T-helper 2 cell (primary cell): ENCODE data around the gene LSR.

Source experiments
- DNase-seq, 5 experiments: peaks; one replicate each; pipeline versions ENCODE4 v3.0.0 to v3.0.0-alpha.2; 2012 to 2022
- total RNA-seq, 2 donors: gene quantifications; one replicate each; lab custom pipeline; 2026; lab: John Stamatoyannopoulos, UW

The LSR gene
- 25.6 to 34.3 reads per million in 2 donors for total RNA-seq

- DNase-seq = peak; percentile 29 to 75 (median 56)
Measured at GRCh38 chr19:35248310-35249145, at the start of gene LSR. Gene LSR, plus strand, starts transcription at chr19:35249002. Its CDS starts 21 bp downstream, at chr19:35249023.

- DNase-seq = no peak
Measured at GRCh38 chr19:35199481-35199880, 49.3 kb upstream of the LSR start.

DNA sequence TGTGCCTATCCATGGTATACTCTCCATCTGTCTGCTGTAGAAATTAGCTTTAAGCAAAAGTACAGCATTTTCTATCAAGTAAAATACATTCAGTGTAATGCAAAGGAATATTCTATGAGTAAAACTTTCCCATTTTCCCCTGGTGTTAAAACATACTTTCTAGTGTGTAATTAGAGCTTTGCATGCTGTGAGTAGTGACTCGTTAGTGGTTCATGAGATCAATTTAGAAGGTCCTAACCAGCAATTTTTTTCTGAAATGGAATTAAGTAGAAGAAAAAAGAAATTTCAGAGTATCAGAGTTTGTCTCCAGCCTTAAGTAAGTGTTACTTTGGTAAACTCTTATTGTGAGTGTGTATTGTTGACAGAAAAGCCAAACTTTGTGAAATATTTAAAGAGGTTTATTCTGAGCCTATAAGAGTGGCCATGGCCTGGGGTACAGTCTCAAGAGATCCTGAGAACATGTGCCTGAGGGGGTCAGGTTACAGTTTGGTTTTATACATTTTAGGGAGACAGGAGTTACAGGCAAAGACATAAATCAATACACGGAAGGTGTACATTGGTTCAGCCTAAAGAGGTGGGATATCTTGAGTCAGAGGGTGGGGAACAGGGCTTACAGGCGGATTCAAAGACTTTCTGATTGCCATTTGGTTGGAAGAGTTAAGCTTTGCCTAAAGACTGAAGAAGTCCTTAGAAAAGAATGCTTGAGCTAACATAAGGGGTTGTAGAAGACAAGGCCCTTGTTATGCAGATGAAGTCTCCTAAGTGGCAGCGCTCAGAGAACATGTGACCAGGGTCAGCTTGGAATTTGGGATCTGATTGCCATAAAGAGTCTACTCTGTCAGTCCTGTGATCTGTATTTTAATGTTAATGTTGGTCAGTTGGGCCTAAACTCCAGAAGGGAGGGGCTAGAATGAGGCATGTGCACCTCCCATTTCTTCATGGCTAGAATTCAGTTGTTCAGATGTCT is 45.8 kb upstream of the LSR start:
- no peak for DNase-seq

DNA sequence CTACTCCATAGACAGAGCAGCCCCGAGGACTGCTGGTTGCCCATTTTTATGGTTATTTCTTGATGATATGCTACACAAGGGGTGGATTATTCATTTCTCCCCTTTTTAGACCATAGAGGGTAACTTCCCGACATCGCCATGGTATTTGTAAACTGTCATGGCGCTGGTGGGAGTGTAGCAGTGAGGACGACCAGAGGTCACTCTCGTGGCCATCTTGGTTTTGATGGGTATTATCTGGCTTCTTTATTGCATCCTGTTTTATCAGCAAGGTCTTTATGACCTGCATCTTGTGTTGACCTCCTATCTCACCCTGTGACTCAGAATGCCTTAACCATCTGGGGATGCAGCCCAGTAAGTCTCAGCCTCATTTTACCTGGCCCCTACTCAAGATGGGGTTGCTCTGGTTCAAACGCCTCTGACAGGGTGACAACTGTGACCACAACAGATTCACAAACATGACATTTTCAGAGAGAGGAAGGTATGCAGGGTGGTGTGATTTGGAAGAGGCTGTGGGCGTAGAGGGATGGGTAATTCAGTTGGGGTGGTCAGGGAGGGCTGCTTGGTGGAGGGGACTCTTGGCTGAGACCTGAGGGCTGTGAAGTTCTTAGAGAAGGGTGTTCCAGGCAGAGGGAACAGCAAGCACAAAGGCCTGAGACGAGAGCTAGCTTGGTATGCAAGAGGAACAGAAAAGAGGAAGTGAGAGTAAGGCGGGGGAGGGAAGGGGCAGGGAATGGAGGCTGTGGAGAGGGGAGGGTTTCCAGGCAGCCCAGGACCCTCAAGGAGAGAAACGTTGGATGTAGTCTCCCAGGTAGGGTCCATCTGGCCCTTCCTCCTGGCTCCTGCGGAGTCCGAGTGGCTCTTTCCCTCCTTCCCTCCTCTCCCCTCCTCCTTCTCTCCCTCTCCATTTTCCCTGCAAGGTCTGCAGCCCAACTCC is 43.7 kb upstream of the LSR start:
- peak in 1 of 5 experiments; percentile 53 for DNase-seq

- no peak for DNase-seq
Measured at GRCh38 chr19:35205733-35206323, 43.0 kb upstream of the LSR start.

DNA sequence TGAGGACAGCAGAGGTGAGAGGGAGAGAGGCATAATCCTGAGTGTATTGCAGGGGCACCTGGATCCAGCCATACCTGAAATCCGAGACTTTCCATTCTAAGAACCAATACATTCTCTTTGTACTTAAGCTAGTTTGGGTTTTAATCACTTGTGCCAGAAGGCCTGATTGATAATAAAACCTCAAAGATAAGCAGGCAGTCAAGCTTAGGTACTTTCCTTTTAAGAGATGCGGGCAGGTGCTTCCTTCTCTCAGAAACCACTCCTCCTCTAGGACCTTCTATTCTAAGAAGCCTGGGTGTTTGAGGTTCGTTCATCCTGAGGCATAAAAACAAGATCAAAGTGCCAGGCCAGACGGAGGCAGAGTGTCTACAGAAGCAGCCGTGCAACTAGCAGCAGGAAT is 42.4 kb upstream of the LSR start:
- DNase-seq = peak in 3 of 5 experiments; percentile 61 to 93 (median 77)

DNA sequence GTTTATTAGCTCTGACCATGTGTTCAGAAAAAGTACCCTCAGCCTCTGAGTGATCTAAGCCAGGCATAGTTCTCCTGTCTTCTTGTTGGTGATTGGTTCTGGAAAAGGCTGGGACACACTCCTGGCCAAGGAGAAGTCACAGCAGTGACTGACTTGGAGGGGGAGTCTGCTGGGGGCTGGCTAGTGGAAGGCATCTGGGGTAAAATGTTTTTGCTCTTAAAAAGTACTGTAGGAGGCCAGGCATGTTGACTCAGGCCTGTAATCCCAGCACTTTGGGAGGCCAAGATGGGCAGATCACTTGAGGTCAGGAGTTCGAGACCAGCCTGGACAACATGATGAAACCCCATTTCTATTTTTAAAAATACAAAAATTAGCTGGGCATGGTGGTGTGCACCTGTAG is 41.9 kb upstream of the LSR start:
- no peak for DNase-seq

DNA sequence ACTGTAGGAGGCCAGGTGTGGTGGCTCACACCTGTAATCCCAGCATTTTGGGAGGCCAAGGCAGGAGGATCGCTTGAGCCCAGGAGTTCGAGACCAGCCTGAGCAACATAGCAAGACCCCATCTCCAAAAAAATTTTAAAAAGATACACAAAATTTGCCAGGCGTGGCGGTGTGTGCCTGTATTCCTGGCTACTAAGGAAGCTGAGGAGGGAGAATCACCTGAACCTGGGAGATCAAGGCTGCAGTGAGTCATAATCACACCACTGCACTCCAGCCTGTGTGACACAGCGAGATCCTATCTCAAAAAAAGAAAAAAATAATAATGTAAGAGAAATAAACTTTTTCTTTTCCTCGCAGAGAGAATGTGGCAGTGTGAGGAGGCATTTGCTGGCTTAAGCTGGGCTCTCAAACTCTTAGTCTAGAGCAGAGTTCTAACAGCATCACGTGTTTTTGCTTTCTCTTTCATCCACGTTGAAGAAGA is 41.4 kb upstream of the LSR start:
- DNase-seq = peak in 3 of 5 experiments; percentile 35 to 66 (median 42)

DNA sequence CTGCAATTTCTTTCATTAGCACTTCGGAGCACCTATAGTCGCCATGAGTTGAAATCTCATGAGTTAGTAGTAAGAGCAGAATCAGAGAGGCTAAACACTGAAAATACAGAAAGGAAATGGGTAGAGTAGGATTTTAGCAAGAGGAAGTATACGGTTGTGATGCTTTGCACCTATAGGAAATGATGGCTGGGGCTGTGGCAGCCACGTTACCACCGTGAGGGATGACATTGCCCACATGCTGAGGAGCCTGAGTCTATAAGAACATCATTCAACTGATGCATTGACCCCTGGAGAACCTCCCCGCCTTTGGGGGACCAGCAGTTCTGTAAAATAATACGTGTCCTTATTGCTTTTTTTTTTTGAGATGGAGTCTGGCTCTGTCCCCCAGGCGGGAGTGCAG is 40.7 kb upstream of the LSR start:
- peak in 1 of 5 experiments; percentile 61 for DNase-seq

GRCh38 chr19:35209646-35210045 is 39.2 kb upstream of the LSR start:
- DNase-seq = no peak

DNA sequence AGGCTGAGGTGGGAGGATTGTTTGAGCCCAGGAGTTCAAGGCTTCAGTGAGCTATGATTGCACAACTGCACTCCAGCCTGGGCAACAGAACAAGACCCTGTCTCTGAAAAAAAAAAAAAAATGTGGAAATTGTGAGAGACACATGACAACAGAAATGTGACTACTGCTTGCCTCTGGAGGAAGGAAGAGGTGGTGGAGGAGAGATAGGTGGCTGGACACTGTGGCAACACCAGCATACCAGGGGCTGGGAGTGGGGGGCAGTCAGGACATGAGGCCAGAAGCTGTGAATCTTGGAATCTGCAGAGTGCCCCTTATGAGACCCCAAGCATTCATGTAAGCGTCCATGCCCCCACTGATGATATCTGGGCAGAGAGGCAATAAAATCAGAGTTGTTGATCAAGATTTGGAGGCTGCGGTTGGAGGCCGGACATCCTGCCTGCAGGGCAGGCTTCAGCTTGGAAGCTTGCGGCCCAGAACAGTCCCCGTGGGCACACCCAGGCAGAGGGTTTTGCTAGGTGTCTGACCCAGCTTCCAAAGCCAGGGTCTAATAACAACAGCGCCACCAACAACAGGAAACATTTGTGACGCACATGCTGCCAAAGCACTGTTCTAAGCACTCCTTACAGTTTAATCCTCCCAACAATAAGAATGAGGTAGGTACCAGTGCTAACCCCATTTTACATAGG is 37.1 kb upstream of the LSR start:
- DNase-seq = peak; percentile 35 to 98 (median 83)

DNA sequence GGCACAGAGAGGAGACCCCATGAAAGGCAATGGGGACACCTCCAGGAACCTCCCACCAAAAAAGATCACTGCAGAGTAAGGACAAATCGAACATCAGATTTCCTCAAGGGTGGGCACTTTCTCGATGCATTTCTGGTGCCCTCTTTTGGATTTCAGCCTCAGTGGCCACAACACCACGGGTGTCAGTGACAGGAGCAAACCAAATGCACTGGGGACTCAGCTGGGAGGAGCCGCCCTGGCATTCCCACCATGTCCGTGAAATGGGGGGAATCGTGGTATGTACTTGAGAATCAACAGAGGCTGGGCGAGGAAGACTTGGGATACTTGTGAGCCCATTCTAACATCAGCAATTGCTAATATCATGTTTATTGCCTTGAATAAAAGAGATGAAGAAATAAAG is 36.6 kb upstream of the LSR start:
- no peak for DNase-seq

DNA sequence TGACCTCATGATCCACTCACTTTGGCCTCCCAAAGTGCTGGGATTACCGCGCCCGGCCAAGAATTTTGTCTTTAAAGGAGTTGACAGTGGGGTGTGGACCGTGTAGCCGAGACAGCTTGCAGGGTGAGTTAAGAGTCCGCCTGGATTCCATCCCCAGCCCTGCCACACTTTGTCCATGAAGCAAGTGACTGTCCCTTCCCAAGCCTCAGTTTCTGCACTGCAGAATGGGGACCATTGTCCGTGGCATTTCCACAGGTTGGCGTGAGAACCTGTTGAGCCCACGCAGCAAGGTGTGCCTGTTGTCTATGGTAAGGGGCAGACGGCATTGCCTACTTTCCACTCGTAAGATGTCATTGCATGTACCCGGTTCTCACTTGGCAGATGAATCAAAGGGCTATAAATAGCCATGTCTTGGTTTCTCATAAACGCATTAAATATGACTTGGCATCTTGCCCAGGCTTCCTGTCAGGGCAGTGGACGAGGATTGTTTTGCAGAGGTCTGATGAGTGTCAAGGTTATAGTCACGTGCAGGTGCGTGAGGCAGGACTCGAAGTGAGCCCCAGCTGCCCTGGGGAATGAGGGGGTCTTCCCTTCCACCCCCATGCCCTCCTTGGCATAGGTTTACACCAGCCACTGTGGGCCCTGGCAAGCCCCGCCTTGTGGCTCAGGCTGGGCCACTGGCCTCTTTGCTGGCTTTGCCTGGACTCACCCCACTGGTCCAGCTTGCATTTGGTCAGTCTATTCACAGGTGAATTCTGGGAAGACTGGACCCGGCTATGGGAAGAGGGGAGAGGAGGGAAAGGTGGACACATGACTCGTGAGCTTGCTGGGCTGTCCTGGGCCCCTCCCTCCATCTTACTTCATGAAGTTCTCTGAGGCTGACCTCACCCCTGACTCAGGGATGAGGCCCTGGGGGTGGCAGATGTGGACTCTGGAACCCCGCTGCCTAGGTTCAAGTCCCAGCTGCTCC is 34.9 kb upstream of the LSR start:
- DNase-seq = peak in 4 of 5 experiments; percentile 54 to 97 (median 78)

DNA sequence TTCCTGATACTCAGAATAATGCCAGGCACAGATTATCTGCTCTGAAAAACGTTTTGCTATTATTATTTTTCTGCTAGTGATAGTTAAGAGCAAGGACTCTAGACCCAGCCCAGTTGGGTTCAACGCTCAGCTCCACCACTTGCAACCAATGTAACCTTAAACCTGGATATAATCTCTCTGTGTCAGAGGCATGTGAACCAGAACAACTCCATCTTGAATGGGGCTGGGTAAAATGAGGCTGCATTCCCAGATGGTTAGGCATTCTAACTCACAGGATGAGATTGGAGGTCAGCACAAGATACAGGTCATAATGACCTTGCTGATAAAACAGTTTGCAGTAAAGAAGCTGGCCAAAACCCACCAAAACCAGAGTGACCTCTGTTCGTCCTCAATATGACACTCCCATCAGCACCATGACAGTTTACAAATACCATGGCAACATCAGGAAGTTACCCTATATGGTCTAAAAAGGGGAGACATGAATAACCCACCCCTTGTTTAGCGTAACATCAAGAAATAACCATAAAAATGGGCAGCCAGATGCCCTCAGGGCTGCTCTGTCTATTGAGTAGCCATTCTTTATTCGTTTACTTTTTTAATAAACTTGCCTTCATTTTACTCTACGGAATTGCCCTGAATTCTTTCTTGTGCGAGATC is 33.9 kb upstream of the LSR start:
- DNase-seq = no peak

DNA sequence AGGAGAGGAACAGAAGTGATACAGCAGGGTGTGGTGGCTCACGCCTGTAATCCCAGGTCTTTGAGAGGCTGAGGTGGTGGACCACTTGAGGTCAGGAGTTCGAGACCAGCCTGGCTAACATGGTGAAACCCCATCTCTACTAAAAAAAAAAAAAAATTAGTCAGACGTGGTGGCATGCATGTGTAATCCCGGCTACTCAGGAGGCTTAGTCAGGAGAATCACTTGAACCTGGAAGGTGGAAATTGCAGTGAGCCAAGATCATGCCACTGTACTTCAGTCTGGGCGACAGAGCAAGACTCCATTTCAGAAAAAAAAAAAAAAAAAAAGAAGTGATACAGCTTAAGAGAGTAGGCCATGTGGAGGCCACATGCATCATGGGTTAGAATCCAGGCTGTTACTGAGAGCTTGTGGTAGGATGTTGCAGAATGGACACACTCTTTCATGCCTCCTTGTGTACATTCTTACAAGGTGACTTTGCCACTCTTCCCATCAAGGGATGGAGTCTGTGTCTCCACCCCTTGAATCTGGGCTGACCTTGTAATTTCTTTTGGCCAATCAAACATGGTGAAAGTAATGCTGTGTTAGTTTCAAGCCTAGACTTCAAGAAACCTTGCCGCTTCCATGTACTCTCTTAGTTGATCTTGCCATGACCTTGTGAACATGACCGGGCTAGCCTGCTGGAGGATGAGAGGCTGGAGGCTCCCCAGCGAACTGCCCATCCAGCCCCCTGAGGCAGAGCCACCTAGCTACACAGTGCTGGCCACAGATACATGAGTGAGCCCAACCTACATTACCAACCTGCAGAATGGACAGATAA is 32.6 kb upstream of the LSR start:
- peak in 1 of 5 experiments; percentile 41 for DNase-seq

GRCh38 chr19:35216833-35217648 is 31.8 kb upstream of the LSR start:
- peak in 2 of 5 experiments; percentile 20 to 67 for DNase-seq

GRCh38 chr19:35217649-35217990 is 31.2 kb upstream of the LSR start:
- DNase-seq = no peak
